Stimulated activated CD4-positive, alpha-beta T cell treated with anti-CD3 and anti-CD28 coated beads, Interleukin-1b, Interleukin-23, amount 100 ng/mL, for 24 hours (primary cell): ENCODE measurements around the gene PLPP1.
"Not testable (repeated sequence)": the region's sequence is repeated elsewhere in the genome, so short reads cannot be mapped to it uniquely, and the experiment has no call there.

Source experiments
- DNase-seq, 4 experiments: peaks; one replicate each; pipeline ENCODE4 v3.0.0-alpha.2; 2020; ENCODE audit warnings: low read depth in 4 of 4, low spot score in 1 of 4

The PLPP1 gene

GRCh38 chr5:55546947-55547346 lies 12.2 kb upstream of the PLPP1 start:
- DNase-seq = no peak

DNA sequence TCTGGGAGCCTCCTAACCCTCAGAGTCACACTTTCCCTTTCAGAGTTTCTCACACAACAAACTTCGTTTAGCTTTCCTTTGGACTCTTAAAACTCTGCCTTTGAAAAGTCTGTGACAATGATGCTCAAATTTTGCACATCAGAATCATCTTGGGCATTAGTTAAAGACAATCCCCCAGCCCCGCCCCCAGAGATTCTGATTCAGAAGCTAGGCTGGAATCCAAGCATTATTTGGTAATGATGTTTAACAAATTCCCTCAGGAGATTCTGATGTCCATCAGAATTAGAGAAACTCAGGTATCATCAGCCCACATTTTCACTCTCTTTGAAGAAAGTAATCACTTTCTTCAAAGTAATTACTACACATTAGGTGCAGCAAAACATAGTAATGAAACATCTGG lies 9.6 kb upstream of the PLPP1 start:
- DNase-seq = no peak

DNA sequence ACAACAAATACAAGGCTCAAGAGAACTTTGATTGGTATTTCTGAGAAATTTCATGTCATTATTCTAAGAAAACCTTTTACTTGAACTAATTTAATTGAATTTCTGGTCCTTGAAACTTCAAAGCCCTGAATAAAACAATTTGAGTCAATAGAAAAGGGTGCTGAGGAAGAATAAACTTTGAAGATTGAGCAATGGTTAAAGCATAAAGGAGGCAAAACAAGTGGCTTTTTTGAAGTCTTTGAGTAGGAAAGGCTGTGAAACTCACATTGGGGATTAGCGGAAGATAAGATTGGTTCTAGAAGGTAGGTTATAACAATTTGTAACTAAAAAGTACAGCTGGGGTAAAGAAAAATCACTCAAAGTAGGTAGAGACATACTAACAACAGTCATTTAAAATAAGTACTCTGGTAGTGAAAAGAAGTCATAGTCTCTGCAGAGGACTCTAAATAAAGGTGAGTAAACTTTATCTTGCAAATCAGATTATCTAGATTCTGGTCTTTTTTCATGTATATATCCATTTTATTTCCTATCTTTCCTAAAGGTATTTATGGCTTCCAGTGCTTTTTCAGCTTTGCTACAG lies 6.4 kb upstream of the PLPP1 start:
- DNase-seq = no peak

DNA sequence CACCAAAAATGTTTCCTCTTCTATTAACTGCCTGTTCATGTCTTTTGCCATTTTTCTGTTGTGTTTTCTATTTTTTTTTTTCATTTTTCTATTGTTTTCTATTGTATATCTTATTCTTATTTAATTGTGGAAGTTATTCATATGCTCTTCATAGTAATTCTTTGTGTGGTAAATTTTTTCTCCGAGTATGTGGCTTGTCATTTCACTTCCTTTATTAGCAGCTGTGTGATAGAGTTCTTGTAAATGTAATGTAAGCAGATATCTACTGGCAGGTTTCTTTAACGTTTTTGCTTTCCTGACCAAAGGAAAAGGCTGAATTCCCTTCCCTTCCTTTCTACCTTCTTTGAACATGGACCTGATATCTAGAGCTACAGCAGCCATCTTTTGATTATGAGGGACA lies 5.8 kb upstream of the PLPP1 start:
- no peak for DNase-seq

- no peak for DNase-seq
These were observed 5.3 kb upstream of the PLPP1 start for GRCh38 chr5:55540024-55540423.

DNA sequence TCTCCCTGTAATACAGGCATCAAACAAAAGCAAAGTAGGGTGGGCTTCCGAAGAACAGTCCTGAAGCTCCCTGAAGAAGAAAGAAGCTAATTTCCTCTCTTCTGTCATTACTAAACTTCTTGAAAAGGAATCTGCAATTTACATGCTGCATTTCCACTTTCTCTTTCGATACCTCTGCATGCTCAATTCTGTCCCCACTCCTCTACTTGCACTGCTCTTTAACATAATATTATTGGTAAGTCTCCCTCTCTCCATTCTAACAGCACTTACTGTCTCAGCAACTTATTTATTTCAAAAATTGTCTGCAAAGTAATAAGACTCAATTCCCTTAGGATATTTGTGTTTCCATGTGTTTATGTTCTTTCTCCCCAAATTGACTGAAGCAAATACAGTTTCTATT lies 3.9 kb upstream of the PLPP1 start:
- no peak for DNase-seq

DNA sequence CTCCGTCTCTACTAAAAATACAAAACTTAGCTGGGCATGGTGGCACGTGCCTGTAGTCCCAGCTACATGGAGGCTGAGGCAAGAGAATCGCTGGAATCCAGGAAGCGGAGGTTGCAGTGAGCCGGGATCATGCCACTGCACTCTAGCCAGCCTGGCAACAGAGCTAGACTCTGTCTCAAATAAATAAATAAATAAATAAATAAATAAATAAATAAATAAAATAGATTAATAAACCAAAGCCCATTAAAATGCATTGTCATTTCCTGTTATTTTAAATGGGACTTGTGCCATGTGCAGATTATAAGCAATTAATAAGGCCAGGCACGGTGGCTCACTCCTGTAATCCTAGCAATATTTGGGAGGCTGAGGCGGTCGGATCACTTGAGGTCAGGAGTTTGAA lies 2.6 kb upstream of the PLPP1 start:
- not testable (repeated sequence) for DNase-seq

GRCh38 chr5:55535199-55535905 lies 588 bp upstream of the PLPP1 start:
- DNase-seq = no peak

- no peak for DNase-seq
These were observed 986 bp downstream of the PLPP1 start for GRCh38 chr5:55533521-55534435.

- DNase-seq = no peak
These were observed 4.1 kb downstream of the PLPP1 start for GRCh38 chr5:55530669-55531068.

GRCh38 chr5:55524816-55525215 lies 9.9 kb downstream of the PLPP1 start:
- DNase-seq = no peak

- DNase-seq = no peak
These were observed 11.5 kb downstream of the PLPP1 start for GRCh38 chr5:55523293-55523692.

GRCh38 chr5:55521881-55522280 lies 12.9 kb downstream of the PLPP1 start:
- DNase-seq = no peak

- no peak for DNase-seq
These were observed 14.5 kb downstream of the PLPP1 start for GRCh38 chr5:55520117-55520839.

GRCh38 chr5:55518831-55519390 lies 15.9 kb downstream of the PLPP1 start:
- no peak for DNase-seq

- no peak for DNase-seq
These were observed 17.0 kb downstream of the PLPP1 start for GRCh38 chr5:55517804-55518203.

- no peak for DNase-seq
These were observed 23.8 kb downstream of the PLPP1 start for GRCh38 chr5:55511010-55511409.

GRCh38 chr5:55510523-55510880 lies 24.3 kb downstream of the PLPP1 start:
- DNase-seq = no peak

DNA sequence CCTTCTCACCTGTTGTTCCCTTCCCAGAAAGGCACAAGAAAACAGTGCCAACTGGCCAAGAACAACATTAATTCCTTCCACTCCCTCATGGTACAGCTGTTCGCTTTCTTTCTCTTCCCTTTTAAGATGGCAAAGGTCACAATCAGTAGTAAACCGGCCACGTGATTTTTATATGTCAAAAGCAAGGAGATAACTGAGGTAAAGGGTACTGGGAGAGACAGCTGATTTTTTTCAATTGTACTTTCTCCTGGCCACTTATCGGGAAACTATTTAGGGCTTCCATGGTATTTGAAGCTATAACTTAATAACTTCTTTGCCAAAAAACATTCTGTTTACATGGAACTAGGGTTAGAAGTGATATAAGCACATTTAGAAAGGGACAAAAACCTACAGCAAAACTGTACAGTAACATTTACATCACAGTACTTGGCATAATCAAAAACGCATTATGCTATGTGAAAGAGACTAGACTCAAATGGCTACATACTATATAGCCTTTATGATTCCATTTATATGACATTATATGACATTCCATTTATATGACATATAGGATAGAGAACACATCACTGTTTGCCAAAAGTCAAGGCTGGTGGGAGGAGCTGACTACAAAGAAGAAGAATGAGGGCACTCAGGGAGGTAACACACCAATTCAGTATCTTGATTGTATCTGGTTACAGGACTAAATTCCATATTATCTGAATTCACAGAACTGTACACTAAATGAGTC lies 24.8 kb downstream of the PLPP1 start:
- DNase-seq = no peak

DNA sequence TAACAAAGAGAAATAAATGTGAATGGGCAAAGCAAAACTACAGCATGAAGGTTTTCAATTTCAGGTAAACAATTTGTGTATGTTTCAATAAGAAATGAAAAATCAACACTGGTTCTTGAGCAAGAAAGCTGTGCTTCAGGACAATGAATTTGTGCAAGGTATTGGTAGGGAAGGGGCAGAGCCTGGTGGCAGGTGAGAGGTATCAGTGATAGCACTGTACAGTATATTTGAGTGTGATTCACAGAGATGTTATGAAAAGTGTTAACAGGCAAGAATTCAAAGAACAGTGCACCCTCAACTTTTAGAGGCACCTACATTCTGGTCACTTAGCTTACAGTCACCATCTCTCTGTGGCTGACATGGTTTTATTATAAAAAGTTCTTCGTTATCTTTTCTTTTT lies 25.7 kb downstream of the PLPP1 start:
- no peak for DNase-seq

- DNase-seq = no peak
These were observed 27.2 kb downstream of the PLPP1 start for GRCh38 chr5:55507574-55507973.
